ENCODE measurements around the gene PGM2.

PGM2 gene

DNA sequence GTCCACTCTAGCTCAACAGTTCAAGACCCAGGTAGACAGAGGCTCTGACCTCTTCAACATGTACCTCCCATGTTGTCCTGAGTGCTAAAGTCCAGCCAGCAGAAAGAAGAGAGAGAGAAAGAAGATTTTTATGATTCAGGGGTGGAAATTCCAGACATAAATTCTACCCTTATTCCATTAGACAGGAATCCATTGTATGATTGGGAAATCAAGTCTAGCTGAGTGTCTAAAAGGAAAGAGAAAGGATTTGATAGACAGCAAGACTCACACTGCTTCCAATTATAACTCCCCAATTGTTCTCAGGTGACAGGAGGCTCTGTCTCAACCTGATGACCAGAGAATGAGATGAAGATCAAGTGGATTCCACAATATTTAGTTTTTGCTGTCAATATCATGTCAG is 27.9 kb upstream of the PGM2 start:
- DNase-seq (ENCODE audit: low spot score), result no peak
- TF ChIP-seq, protein P1, sequence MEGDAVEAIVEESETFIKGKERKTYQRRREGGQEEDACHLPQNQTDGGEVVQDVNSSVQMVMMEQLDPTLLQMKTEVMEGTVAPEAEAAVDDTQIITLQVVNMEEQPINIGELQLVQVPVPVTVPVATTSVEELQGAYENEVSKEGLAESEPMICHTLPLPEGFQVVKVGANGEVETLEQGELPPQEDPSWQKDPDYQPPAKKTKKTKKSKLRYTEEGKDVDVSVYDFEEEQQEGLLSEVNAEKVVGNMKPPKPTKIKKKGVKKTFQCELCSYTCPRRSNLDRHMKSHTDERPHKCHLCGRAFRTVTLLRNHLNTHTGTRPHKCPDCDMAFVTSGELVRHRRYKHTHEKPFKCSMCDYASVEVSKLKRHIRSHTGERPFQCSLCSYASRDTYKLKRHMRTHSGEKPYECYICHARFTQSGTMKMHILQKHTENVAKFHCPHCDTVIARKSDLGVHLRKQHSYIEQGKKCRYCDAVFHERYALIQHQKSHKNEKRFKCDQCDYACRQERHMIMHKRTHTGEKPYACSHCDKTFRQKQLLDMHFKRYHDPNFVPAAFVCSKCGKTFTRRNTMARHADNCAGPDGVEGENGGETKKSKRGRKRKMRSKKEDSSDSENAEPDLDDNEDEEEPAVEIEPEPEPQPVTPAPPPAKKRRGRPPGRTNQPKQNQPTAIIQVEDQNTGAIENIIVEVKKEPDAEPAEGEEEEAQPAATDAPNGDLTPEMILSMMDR (IDR thresholded peaks at IDR 0.05; ENCODE audit: borderline replicate concordance, control extremely low read depth, extremely low read depth, insufficient read depth, missing control alignments), result no peak
- in situ Hi-C loops (cut with MboI; ENCODE audit: low sequenced_read_pairs, unreplicated experiment), result loop anchor here (25.0 kb wide), 1 partner anchor 336 kb away; a partner anchor contains a TSS

DNA sequence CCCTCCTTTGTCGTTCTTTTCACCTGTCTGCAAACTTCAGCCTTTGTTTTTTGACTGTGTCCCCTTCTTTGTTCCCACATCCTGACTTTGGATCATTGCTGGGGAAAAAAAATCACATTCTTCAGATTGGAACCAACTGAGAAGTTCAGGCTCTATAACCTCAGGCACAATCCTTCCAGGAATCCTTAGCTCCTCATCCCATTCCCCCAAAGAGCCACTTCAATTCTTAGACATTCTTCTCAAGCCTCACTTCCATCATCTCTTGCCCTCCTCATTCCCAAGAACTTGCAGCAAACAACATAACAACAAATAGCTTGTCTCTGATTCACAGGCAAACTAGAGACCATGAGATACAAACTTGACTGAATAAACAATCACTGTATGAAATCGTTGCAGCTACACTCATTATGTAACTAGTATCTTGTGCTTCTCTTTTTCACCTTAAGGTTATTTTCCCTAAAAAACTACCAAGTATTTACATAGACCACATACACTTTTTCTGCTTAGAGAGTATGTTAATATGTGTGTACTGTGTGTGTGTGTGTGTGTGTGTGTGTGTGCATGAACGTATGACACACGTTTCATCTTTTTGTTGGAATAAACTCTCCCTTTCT is 26.4 kb upstream of the PGM2 start:
- no peak for DNase-seq (ENCODE audit: low spot score)
- TF ChIP-seq, protein P1 (IDR thresholded peaks at IDR 0.05; ENCODE audit: borderline replicate concordance, control extremely low read depth, extremely low read depth, insufficient read depth, missing control alignments), result no peak
- in situ Hi-C loops (cut with MboI; ENCODE audit: low sequenced_read_pairs, unreplicated experiment), result loop anchor here (5.0 to 25.0 kb wide), 2 partner anchors 232 to 338 kb away; a partner anchor contains a TSS

DNA sequence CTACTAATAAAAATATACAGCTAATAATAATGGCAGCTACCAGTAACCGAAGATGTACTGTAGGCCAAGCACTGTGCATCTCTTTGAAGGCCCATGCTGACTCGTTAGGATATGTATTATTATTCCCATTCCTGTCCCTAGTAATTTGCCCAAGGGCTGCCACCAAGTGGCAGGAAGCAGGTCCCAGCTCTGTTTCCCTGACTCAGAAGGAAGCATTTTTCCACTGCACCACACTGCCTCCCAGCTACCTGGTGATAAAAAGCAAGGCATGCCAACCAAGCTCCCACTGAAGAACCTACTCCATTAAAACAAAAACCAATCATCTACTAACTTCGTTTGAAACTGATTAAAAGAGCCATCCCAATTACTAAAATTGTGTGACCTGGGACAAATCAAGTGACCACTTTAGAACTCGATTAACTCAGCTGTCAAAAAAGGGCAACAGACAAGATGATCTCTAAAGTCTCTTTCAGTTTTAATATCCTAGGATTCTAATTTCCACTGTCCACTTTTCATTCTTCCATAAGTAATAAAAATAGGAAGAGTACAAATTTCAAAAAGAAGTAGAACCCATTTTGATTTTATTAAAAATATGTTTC is 24.3 kb upstream of the PGM2 start:
- no peak for DNase-seq (ENCODE audit: low spot score)
- in situ Hi-C loops (cut with MboI; ENCODE audit: low sequenced_read_pairs, unreplicated experiment), result loop anchor here (5.0 kb wide), 1 partner anchor 230 kb away; no protein-coding TSS in a partner anchor
- TF ChIP-seq, protein P1 (IDR thresholded peaks at IDR 0.05; ENCODE audit: borderline replicate concordance, control extremely low read depth, extremely low read depth, insufficient read depth, missing control alignments), result peak; percentile 55

DNA sequence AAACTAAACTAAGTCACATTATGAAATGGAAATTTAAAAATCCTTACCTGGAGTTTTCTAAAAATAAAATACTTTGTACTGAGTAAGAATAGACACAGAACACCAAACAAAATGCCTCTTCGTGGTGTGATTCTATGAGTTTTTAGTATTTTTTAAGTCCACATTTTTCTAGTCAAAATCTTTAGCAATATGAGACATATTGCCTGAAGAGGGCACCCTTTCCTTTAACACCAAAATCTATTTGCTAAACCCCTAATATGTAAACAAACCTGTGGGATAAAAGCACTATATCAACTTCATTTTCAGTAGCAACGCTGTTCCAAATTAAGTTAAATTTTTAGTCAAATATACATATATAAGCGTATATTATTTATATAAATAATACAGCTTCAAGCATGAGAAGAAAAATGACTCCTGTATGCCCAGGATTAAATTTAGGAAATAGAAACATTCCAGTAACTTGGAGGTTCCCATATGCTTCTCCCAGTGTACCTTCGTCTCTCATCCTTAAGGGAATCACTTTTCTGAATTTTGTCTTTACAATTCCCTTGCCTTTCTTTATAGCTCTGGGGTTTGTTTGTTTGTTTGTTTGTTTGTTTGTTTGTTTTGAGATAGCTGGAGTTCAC is 23.0 kb upstream of the PGM2 start:
- peak; percentile 26 for DNase-seq (ENCODE audit: low spot score)
- in situ Hi-C loops (cut with MboI; ENCODE audit: low sequenced_read_pairs, unreplicated experiment), result loop anchor here (5.0 kb wide), 1 partner anchor 229 kb away; no protein-coding TSS in a partner anchor

DNA sequence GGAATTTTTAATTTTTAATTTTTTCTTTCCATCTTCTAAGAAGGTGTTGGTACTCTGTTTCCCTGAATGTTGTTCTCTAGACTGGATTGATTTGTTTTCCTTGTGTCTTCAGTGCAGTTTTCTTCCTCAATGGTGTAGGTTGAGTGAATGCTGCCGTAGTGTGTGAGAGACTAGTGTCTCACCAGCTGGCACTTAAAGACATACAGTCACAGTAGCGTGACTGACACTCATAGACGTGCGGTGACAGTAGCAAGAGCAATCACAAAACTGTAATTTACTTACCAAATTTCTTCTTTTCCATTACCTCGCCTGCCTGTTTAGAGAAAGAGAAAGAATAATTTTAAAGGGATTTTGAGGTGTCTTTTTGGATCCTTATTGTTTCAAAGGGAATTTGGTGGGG is 21.4 kb upstream of the PGM2 start:
- DNase-seq (ENCODE audit: low spot score), result no peak
- in situ Hi-C loops (cut with MboI; ENCODE audit: low sequenced_read_pairs, unreplicated experiment), result no loop called here
- TF ChIP-seq, protein P1 (IDR thresholded peaks at IDR 0.05; ENCODE audit: borderline replicate concordance, control extremely low read depth, extremely low read depth, insufficient read depth, missing control alignments), result no peak

More for the DNA sequence above, 23.0 kb upstream of the PGM2 start:
- TF ChIP-seq, protein P1 (IDR thresholded peaks at IDR 0.05; ENCODE audit: borderline replicate concordance, control extremely low read depth, extremely low read depth, insufficient read depth, missing control alignments), result peak; percentile 23

DNA sequence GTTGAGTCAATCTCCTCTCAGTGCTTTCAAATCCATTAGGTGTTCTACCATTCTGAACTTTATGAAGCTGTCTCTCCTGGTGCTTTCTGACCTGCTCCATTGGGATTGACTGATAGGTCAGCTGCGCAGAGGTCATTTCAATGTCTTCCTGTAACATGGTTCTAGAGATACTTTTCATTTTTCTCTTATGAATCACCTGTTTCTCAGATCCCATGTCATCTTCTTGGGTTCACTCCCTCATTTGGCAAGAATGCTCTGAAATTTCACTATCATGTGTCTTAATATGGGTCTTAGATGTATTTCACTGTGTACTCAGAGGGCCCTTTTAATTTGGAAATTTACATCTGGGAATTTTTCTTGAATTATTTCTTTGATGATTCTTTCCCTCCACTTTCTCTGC is 13.8 kb upstream of the PGM2 start:
- in situ Hi-C loops (cut with MboI; ENCODE audit: low sequenced_read_pairs, unreplicated experiment), result no loop called here
- TF ChIP-seq, protein P1 (IDR thresholded peaks at IDR 0.05; ENCODE audit: borderline replicate concordance, control extremely low read depth, extremely low read depth, insufficient read depth, missing control alignments), result no peak
- DNase-seq (ENCODE audit: low spot score), result no peak

All from GM13976 (cell line).